Stimulated activated CD8-positive, alpha-beta memory T cell treated with anti-CD3 and anti-CD28 coated beads, Interleukin-7, amount 100 ng/mL, for 4 hours (primary cell): ENCODE measurements around the gene GRID2.
"Not testable (repeated sequence)": the region's sequence is repeated elsewhere in the genome, so short reads cannot be mapped to it uniquely, and the experiment has no call there.

Experiments
- DNase-seq, 2 donors: peaks; one replicate each; pipeline ENCODE4 v3.0.0-alpha.2; 2020; ENCODE audit warnings: low read depth in 2 of 2

The GRID2 gene

GRCh38 chr4:92305148-92305877 is 1.5 kb downstream of the GRID2 start:
- DNase-seq, result no peak

- DNase-seq, result no peak
These were observed 2.2 kb downstream of the GRID2 start for GRCh38 chr4:92305878-92306520.

GRCh38 chr4:92307181-92307580 is 3.4 kb downstream of the GRID2 start:
- DNase-seq, result no peak

DNA sequence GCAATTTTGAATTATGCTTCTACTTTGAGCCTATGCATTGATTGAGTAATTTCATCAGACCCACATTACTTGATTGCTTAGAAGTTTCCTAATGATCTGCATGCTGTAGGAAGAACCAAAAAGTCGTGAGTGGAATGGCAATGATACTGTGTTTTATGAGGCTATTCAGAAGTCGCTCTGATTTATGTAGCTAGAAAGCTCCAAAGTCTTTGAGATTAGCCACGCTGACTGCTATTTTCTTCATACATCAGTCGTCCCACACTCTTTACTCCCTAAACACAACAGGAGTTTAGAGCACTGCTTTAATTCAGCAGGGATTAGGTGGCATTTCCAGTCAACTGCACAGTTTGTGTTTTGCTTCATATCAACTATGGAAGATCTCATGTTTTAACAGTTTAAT is 4.1 kb downstream of the GRID2 start:
- no peak for DNase-seq

- DNase-seq, result no peak
These were observed 13.3 kb downstream of the GRID2 start for GRCh38 chr4:92317047-92317446.

DNA sequence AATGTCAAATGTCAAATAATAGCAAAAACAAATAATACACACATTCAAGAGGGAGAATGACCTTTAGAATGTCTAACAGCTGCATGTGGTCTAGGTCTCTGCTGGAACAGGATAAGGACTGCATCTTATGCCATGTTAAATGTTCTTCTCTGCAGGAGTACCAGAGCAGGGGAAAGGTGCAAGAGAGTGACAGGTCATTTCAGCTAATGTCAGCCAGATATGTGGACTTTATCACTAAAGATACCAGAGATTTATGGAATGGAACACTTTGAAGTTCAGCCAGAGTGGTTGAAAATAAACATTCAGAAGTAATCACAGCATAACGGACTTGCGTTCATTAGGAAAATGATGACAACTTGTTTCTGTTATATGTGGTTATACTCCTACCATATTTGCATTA is 24.3 kb downstream of the GRID2 start:
- no peak for DNase-seq

GRCh38 chr4:92333016-92333415 is 29.2 kb downstream of the GRID2 start:
- no peak for DNase-seq

- no peak for DNase-seq
These were observed 31.1 kb downstream of the GRID2 start for GRCh38 chr4:92334716-92335350.

- DNase-seq, result no peak
These were observed 35.9 kb downstream of the GRID2 start for GRCh38 chr4:92339676-92340075.

DNA sequence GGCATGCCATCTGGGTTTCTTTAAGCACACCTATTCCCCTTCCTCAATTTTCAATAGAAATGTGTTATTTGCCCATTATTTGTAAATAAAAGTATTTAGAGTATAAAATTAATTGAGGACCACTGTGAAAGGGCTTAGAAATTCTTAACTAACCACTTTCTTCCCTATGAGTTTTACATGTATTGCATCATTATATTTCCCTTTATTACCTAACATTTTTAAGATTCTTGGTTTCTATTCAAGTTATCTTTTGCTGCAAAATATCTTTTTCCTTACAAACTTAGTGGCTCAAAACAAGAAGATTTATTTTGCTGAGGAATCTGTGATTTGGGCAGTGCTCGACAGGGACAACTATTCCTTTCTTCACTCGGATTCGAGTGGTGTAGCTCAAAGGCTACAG is 40.5 kb downstream of the GRID2 start:
- DNase-seq, result no peak

- no peak for DNase-seq
These were observed 42.5 kb downstream of the GRID2 start for GRCh38 chr4:92346289-92346688.

GRCh38 chr4:92357966-92358365 is 54.2 kb downstream of the GRID2 start:
- no peak for DNase-seq

- no peak for DNase-seq
These were observed 55.7 kb downstream of the GRID2 start for GRCh38 chr4:92359491-92359890.

- no peak for DNase-seq
These were observed 58.3 kb downstream of the GRID2 start for GRCh38 chr4:92362028-92362427.

GRCh38 chr4:92368653-92369052 is 64.9 kb downstream of the GRID2 start:
- no peak for DNase-seq

GRCh38 chr4:92381616-92382015 is 77.8 kb downstream of the GRID2 start:
- DNase-seq, result no peak

GRCh38 chr4:92382128-92382527 is 78.4 kb downstream of the GRID2 start:
- DNase-seq, result no peak

GRCh38 chr4:92387459-92388069 is 83.8 kb downstream of the GRID2 start:
- no peak for DNase-seq

DNA sequence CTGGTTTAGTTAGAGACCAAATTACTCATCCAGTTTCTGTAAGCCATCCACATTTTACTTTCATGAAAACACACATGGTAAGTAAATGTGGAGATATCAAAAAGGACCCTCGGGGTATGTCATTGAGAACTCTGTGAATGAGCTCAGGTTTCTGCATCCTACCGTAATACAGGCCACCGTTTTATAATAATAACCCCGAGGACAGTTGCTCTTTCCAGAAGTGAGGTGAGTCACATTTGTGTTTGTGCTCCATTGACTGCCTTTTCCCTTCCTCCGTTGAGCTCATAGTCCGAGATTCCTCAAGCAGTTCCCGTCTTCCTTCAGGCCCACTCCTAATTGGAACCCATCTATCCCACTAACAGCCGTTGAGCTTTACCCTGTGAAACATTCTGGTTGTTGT is 95.3 kb downstream of the GRID2 start:
- no peak for DNase-seq

- DNase-seq, result not testable (repeated sequence)
These were observed 99.8 kb downstream of the GRID2 start for GRCh38 chr4:92403525-92403924.

- DNase-seq, result no peak
These were observed 102.7 kb downstream of the GRID2 start for GRCh38 chr4:92406488-92406887.

DNA sequence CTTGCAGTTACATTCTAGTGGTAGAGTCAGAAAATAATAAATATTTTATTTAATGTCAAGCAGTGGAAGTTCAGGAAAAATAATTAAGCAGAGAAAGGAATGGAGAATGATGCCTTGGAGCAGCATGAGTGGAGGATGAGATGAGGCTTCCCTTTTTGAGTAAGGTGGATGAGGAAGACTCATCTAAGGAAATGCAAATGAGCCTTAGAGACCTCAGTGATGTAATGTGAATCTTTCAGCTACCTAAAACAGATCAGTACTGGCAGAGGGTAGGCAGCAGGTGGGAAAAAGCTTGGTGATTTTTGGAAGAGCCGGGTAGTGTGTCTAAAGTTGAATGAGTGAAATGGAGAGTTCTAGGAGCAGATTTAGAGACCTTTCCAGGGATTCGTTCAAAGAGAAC is 118.2 kb downstream of the GRID2 start:
- DNase-seq, result no peak

DNA sequence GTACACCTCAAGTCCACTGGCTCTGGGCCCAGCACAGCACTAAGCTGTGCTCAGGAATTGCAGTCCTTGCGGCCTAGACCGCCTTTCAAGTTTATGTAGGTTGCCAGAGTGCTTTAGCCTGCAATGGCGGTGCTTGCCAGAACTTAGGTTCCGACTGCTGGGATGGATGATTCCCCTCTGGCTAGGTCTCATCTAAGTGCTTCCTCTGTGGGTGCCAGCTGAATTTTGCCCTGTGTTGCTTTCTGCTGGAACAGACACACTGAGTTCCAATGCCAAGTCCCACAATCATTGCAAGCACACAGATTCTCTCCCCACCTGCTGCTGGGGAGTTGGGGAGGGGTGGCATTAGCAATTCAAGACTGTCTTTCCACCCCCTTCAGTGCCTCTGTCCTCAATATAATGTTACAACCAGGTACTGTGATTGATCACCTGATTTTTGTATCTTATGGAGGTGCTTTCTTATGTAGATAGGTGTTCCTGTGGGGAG is 129.5 kb downstream of the GRID2 start:
- no peak for DNase-seq
